ENCODE results near the gene HDLBP. TPM values are rescaled to one million over a fixed set of nuclear protein-coding genes. Genes with fewer than 3 reads are reported as not detected.

The HDLBP gene
- total RNA-seq, 1 donor from 2014 or later, result 839 TPM

DNA sequence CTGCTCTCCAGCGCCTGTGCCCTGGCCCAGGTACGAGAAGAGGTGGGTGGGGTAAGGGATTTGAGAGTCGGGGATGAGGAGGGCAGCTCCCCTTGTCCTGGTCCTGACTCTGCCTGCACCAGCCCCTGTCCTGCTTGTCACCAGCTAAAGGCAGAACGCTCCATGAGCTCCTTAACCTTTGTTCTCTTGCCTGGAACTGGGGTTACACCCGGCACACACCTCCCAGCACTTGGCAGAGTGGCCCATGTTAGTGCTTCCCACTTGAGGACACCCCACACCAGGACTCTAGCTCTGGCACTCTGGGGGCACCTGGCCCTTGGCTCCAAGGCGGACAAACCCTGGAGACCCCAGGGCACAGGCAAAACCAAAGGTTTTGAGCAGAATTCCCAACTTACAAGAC, 107.8 kb downstream of the HDLBP start:
- Mint-ChIP-seq H3K4me3 (ENCODE audit: unreplicated experiment) (no peak overlapping the region), H3K4me1 (ENCODE audit: unreplicated experiment) (no peaks in the 10 kb centered on the region), H3K9me3 (ENCODE audit: unreplicated experiment) (no peaks in the 10 kb centered on the region), H3K27ac (ENCODE audit: unreplicated experiment) (no peak overlapping the region), H3K36me3 (ENCODE audit: unreplicated experiment) (no peaks in the 10 kb centered on the region), H3K27me3 (ENCODE audit: unreplicated experiment) (peaks cover 4% of the 10 kb centered on the region)
- TF ChIP-seq, protein P1, sequence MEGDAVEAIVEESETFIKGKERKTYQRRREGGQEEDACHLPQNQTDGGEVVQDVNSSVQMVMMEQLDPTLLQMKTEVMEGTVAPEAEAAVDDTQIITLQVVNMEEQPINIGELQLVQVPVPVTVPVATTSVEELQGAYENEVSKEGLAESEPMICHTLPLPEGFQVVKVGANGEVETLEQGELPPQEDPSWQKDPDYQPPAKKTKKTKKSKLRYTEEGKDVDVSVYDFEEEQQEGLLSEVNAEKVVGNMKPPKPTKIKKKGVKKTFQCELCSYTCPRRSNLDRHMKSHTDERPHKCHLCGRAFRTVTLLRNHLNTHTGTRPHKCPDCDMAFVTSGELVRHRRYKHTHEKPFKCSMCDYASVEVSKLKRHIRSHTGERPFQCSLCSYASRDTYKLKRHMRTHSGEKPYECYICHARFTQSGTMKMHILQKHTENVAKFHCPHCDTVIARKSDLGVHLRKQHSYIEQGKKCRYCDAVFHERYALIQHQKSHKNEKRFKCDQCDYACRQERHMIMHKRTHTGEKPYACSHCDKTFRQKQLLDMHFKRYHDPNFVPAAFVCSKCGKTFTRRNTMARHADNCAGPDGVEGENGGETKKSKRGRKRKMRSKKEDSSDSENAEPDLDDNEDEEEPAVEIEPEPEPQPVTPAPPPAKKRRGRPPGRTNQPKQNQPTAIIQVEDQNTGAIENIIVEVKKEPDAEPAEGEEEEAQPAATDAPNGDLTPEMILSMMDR (IDR thresholded peaks at IDR 0.05), result no peak
- DNase-seq (ENCODE audit: extremely low spot score, unreplicated experiment), result no peak

DNA sequence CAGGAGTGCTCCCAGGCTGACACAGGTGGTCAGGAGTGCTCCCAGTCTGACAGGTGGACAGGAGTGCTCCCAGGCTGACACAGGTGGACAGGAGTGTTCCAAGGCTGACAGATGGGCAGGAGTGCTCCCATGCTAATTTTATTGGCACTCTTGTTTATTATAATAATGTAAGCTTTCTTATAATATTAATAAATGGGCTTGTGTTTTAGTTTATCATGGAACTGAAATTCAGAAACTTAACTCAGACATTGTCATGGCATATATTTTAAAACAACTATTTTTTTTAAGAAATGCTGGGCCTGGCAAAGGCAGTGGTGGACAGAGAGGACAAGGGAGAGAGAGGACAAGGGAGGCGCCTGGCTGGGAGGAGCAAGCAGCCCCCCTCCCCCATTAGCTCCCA, 108.3 kb downstream of the HDLBP start:
- Mint-ChIP-seq H3K27me3 (ENCODE audit: unreplicated experiment) (peaks cover 4% of the 10 kb centered on the region), H3K9me3 (ENCODE audit: unreplicated experiment) (no peaks in the 10 kb centered on the region), H3K27ac (ENCODE audit: unreplicated experiment) (no peak overlapping the region), H3K36me3 (ENCODE audit: unreplicated experiment) (no peaks in the 10 kb centered on the region), H3K4me1 (ENCODE audit: unreplicated experiment) (no peaks in the 10 kb centered on the region), H3K4me3 (ENCODE audit: unreplicated experiment) (no peak overlapping the region)
- no peak for DNase-seq (ENCODE audit: extremely low spot score, unreplicated experiment)
- TF ChIP-seq, protein P1 (IDR thresholded peaks at IDR 0.05), result no peak

DNA sequence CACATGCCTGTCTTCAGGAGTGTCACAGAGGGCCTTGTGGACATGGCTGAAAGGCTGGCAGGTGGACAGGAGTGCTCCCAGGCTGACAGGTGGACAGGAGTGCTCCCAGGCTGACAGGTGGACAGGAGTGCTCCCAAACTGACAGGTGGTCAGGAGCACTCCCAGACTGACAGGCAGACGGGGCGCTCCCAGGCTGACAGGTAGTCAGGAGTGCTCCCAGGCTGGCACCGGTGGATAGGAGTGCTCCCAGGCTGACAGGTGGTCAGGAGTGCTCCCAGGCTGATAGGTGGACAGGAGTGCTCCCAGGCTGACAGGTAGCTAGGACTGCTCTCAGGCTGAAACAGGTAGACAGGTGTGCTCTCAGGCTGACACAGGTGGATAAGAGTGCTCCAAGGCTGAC, 110.4 kb downstream of the HDLBP start:
- H3K4me1 Mint-ChIP-seq (ENCODE audit: unreplicated experiment), result no peaks in the 10 kb centered on the region
- no peak overlapping the region for H3K27ac Mint-ChIP-seq (ENCODE audit: unreplicated experiment)
- no peaks in the 10 kb centered on the region for H3K27me3 Mint-ChIP-seq (ENCODE audit: unreplicated experiment)
- TF ChIP-seq, protein P1 (IDR thresholded peaks at IDR 0.05), result no peak
- no peaks in the 10 kb centered on the region for H3K9me3 Mint-ChIP-seq (ENCODE audit: unreplicated experiment)
- no peak overlapping the region for H3K4me3 Mint-ChIP-seq (ENCODE audit: unreplicated experiment)
- H3K36me3 Mint-ChIP-seq (ENCODE audit: unreplicated experiment), result no peaks in the 10 kb centered on the region
- no peak for DNase-seq (ENCODE audit: extremely low spot score, unreplicated experiment)

DNA sequence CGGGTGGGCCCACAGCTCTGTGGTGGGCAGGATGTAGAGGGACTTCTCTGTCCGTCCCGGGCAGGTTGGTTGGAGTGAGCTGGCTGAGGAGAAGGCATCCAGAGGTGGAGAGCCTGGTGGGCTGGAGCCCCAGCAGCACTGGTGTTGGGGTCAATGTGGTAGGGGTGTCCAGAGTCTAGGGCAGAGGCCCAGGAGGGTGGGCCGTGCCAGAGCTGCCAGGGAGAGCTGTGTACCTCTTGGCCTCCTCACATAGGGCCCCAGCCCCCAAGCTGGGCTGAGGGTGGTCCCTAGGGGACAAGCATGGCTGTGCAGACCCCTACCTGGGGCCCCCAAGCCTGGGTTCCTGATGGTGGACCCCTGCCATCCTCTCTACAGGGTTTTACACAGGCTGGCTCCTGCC, 111.0 kb downstream of the HDLBP start:
- Mint-ChIP-seq H3K4me1 (ENCODE audit: unreplicated experiment) (no peaks in the 10 kb centered on the region), H3K27me3 (ENCODE audit: unreplicated experiment) (no peaks in the 10 kb centered on the region), H3K4me3 (ENCODE audit: unreplicated experiment) (no peak overlapping the region), H3K27ac (ENCODE audit: unreplicated experiment) (no peak overlapping the region), H3K36me3 (ENCODE audit: unreplicated experiment) (no peaks in the 10 kb centered on the region), H3K9me3 (ENCODE audit: unreplicated experiment) (no peaks in the 10 kb centered on the region)
- DNase-seq (ENCODE audit: extremely low spot score, unreplicated experiment), result no peak
- TF ChIP-seq, protein P1 (IDR thresholded peaks at IDR 0.05), result no peak

DNA sequence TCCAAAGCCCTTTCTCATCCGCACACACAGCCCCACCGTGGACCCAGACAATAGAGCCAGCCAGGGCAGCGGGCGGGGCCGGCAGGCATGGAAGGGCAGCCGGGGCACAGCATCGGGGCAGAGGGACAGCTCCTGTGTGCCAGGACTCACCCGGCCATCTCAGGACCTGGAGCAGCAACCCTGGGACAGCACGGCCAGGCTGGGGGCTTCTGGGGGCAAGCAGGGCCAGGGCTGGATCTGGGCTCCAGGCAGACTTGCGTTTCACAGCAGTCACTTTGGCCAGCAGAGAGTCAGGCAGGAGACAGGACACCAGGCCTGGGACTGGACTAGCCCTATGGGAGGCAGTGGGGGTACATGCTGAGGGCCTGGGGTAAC, 111.5 kb downstream of the HDLBP start:
- TF ChIP-seq, protein P1 (IDR thresholded peaks at IDR 0.05), result no peak
- Mint-ChIP-seq H3K27ac (ENCODE audit: unreplicated experiment) (no peak overlapping the region), H3K9me3 (ENCODE audit: unreplicated experiment) (no peaks in the 10 kb centered on the region), H3K27me3 (ENCODE audit: unreplicated experiment) (no peaks in the 10 kb centered on the region), H3K36me3 (ENCODE audit: unreplicated experiment) (no peaks in the 10 kb centered on the region), H3K4me3 (ENCODE audit: unreplicated experiment) (no peak overlapping the region), H3K4me1 (ENCODE audit: unreplicated experiment) (no peaks in the 10 kb centered on the region)
- no peak for DNase-seq (ENCODE audit: extremely low spot score, unreplicated experiment)

Measured in osteocyte (in vitro differentiated cells).